ENCODE measurements around the gene PGGHG. TPM values are rescaled to one million over a fixed set of nuclear protein-coding genes. Genes with fewer than 3 reads are reported as not detected.
"Not testable (repeated sequence)": the region's sequence is repeated elsewhere in the genome, so short reads cannot be mapped to it uniquely, and the experiment has no call there.

Gene PGGHG
- polyA plus RNA-seq, 2 donors, result 10.3 to 38.9 TPM

DNA sequence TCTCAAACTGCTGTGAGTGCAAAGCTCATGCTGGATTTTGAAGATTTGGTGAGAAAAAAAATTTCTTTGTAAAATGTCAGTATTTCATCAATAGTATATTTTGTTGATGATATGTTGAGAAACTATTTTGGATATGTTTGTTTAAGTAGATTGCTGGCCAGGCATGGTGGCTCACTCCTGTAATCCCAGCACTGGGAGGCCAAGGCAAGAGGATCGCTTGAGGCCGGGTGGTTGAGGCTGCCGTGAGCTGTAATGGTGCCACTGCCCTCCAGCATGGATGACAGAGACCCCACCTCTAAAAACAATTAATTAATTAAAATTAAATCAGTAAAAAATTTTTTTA lies 38.6 kb downstream of the PGGHG start:
- Histone ChIP-seq H3K9me3 (ENCODE audit: control insufficient read depth in 2 of 2, insufficient read depth in 1 of 2, low read depth in 1 of 2, low read length in 1 of 2) (no peaks in the 10 kb centered on the region), H3K4me1 (ENCODE audit: control insufficient read depth in 2 of 2, insufficient read depth in 2 of 2, low read length in 1 of 2) (peaks cover 3 to 7% of the 10 kb centered on the region in 2 donors), H3K27me3 (ENCODE audit: control insufficient read depth in 1 of 2, insufficient read depth in 2 of 2, low read length in 2 of 2) (no peaks in the 10 kb centered on the region), H3K4me3 (ENCODE audit: low read depth in 1 of 2, low read length in 2 of 2) (no peak overlapping the region), H3K36me3 (ENCODE audit: control insufficient read depth in 2 of 2, insufficient read depth in 2 of 2, low read length in 1 of 2) (no peaks in the 10 kb centered on the region), H3K27ac (ENCODE audit: low read depth in 2 of 2, low read length in 1 of 2) (peak overlapping the region; percentile 78 to 83)
- WGBS, 2 donors, result 96% methylated on average over 3 of the region's 3 CpGs

DNA sequence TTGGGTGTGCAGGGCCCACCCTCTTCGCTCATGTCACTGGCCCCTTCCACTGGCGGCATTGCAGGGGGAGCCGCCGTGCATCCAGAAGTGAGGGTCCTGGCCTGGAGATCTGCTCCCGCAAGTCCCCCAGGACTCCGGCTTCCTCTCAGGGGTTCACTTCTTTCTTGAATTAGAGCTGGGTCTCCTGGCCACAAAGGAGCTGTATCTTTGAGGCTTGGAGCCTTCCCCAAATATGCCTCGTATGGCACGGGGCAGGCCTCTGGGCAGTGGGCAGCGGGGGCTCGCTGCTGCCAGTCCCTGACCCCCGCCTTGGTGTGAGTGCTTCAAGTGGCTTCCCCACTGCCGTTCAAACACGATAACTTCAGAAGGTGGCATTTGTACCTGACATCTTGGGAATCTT lies 39.1 kb downstream of the PGGHG start:
- 97 to 98% methylated on average over 13 of the region's 13 CpGs for WGBS, 2 donors
- no peaks in the 10 kb centered on the region for H3K9me3 ChIP-seq (ENCODE audit: control insufficient read depth in 2 of 2, insufficient read depth in 1 of 2, low read depth in 1 of 2, low read length in 1 of 2)
- H3K4me1 ChIP-seq (ENCODE audit: control insufficient read depth in 2 of 2, insufficient read depth in 2 of 2, low read length in 1 of 2), result peaks cover 6 to 7% of the 10 kb centered on the region in 2 donors
- no peaks in the 10 kb centered on the region for H3K36me3 ChIP-seq (ENCODE audit: control insufficient read depth in 2 of 2, insufficient read depth in 2 of 2, low read length in 1 of 2)
- no peak overlapping the region for H3K27ac ChIP-seq (ENCODE audit: low read depth in 2 of 2, low read length in 1 of 2)
- no peak overlapping the region for H3K4me3 ChIP-seq (ENCODE audit: low read depth in 1 of 2, low read length in 2 of 2)
- H3K27me3 ChIP-seq (ENCODE audit: control insufficient read depth in 1 of 2, insufficient read depth in 2 of 2, low read length in 2 of 2), result no peaks in the 10 kb centered on the region

DNA sequence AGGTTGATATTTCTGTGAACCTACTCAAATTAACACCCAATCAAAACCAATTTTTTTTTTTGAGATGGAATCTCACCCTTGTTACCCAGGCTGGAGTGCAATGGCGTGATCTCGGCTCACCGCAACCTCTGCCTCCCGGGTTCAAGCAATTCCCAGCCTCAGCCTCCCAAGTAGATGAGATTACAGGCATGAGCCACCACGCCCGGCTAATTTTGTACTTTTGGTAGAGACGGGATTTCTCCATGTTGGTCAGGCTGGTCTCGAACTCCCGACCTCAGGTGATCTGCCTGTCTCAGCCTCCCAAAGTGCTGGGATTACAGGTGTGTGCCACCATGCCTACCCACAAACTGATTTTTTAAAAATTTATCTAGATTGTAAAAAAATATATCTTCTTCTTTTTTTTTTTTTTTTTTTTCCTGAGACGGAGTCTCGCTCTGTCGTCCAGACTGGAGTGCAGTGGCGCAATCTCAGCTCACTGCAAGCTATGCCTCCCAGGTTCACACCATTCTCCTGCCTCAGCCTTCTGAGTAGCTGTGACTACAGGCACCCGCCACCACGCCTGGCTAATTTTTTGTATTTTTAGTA lies 39.7 kb downstream of the PGGHG start:
- WGBS, 2 donors, result 91 to 93% methylated on average over 15 of the region's 15 CpGs
- H3K36me3 ChIP-seq (ENCODE audit: control insufficient read depth in 2 of 2, insufficient read depth in 2 of 2, low read length in 1 of 2); H3K9me3 ChIP-seq (ENCODE audit: control insufficient read depth in 2 of 2, insufficient read depth in 1 of 2, low read depth in 1 of 2, low read length in 1 of 2); H3K27me3 ChIP-seq (ENCODE audit: control insufficient read depth in 1 of 2, insufficient read depth in 2 of 2, low read length in 2 of 2); H3K4me1 ChIP-seq (ENCODE audit: control insufficient read depth in 2 of 2, insufficient read depth in 2 of 2, low read length in 1 of 2); H3K27ac ChIP-seq (ENCODE audit: low read depth in 2 of 2, low read length in 1 of 2); H3K4me3 ChIP-seq (ENCODE audit: low read depth in 1 of 2, low read length in 2 of 2): not testable (repeated sequence)

DNA sequence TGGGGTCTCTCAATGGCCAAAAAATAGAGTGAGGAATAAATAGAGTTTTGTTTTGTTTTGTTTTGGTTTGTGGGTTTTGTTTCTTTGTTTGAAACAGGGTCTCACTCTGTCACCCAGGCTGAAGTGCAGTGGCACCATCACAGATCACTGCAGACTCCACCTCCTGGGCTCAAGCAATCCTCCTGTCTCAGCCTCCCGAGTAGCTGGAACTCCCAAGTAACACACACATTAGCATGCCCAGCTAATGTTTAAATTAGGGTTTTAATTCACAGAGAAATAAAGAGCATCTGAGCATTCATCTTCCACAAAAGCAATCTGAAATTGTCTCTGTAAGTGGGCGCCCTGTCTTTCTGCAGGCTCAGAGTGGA lies 40.9 kb downstream of the PGGHG start:
- WGBS, 2 donors, result 96 to 98% methylated on average over 2 of the region's 2 CpGs
- Histone ChIP-seq H3K27ac (ENCODE audit: low read depth in 2 of 2, low read length in 1 of 2) (no peak overlapping the region), H3K27me3 (ENCODE audit: control insufficient read depth in 1 of 2, insufficient read depth in 2 of 2, low read length in 2 of 2) (no peaks in the 10 kb centered on the region)

DNA sequence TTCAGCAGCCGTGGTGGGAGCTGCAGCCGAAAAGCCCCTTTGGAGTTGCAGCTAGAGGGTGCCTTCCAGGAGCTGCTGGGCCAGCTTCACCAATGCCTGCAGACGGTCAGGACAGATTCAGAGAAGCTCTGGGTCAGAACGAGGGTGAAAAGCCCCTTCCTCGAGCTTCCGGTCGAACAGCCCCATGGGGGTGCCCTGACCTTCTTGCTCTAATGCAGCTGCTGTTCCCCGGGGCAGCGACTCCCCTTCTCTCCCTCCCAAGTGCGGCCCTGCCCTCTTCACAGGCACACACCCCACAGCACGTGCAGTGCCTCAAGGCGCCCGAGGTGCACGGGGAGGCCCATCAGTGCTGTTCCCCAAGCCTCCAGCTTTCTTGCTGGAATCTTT lies 41.4 kb downstream of the PGGHG start:
- H3K27me3 ChIP-seq (ENCODE audit: control insufficient read depth in 1 of 2, insufficient read depth in 2 of 2, low read length in 2 of 2), result no peaks in the 10 kb centered on the region
- WGBS, 2 donors, result 65 to 77% methylated on average over 14 of the region's 14 CpGs
- H3K9me3 ChIP-seq (ENCODE audit: control insufficient read depth in 2 of 2, insufficient read depth in 1 of 2, low read depth in 1 of 2, low read length in 1 of 2), result peaks cover 1 to 3% of the 10 kb centered on the region in 2 donors
- H3K4me3 ChIP-seq (ENCODE audit: low read depth in 1 of 2, low read length in 2 of 2), result no peak overlapping the region
- peaks cover 6 to 7% of the 10 kb centered on the region in 2 donors for H3K4me1 ChIP-seq (ENCODE audit: control insufficient read depth in 2 of 2, insufficient read depth in 2 of 2, low read length in 1 of 2)
- H3K36me3 ChIP-seq (ENCODE audit: control insufficient read depth in 2 of 2, insufficient read depth in 2 of 2, low read length in 1 of 2), result no peaks in the 10 kb centered on the region
- H3K27ac ChIP-seq (ENCODE audit: low read depth in 2 of 2, low read length in 1 of 2), result no peak overlapping the region

More for the DNA sequence above, 40.9 kb downstream of the PGGHG start:
- H3K9me3 ChIP-seq (ENCODE audit: control insufficient read depth in 2 of 2, insufficient read depth in 1 of 2, low read depth in 1 of 2, low read length in 1 of 2), result peaks cover 1 to 3% of the 10 kb centered on the region in 2 donors
- no peaks in the 10 kb centered on the region for H3K36me3 ChIP-seq (ENCODE audit: control insufficient read depth in 2 of 2, insufficient read depth in 2 of 2, low read length in 1 of 2)
- peaks cover 6 to 7% of the 10 kb centered on the region in 2 donors for H3K4me1 ChIP-seq (ENCODE audit: control insufficient read depth in 2 of 2, insufficient read depth in 2 of 2, low read length in 1 of 2)
- no peak overlapping the region for H3K4me3 ChIP-seq (ENCODE audit: low read depth in 1 of 2, low read length in 2 of 2)

DNA sequence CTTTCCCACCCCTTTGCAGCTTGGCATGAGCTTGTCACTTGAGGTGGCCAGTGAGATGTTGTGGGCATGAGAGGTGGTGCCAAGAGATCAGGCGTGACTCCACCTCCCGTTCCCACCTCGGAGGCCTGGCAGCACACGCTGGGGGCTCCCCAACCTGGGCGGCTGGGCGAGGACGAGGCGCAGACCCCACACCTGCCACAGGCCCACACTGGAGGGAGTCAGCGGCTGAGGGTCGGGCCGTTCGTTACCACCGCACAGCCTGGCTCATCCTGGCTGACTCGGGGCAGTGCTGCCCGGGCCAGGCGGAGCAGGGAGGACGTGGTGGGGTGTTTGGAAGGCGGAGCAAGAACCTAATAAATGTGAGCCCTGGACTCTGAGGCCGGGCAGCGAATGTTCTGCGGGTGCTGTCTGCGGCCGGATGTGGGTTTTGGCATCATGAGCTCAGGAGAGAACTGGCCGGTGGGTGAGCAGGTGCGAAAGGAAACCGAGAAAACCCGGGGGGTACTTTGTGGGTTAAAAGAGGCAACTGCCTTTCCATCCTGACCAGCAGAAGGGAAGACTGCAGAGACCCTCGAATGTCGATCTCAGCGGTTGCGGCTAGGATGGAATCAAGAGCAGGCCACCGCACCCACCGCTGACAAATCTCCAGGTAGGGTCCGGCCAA lies 41.9 kb downstream of the PGGHG start:
- WGBS, 2 donors, result 79 to 80% methylated on average over 34 of the region's 34 CpGs
- Histone ChIP-seq H3K4me1 (ENCODE audit: control insufficient read depth in 2 of 2, insufficient read depth in 2 of 2, low read length in 1 of 2) (peaks cover 6 to 7% of the 10 kb centered on the region in 2 donors), H3K4me3 (ENCODE audit: low read depth in 1 of 2, low read length in 2 of 2) (no peak overlapping the region), H3K36me3 (ENCODE audit: control insufficient read depth in 2 of 2, insufficient read depth in 2 of 2, low read length in 1 of 2) (no peaks in the 10 kb centered on the region), H3K27me3 (ENCODE audit: control insufficient read depth in 1 of 2, insufficient read depth in 2 of 2, low read length in 2 of 2) (no peaks in the 10 kb centered on the region), H3K27ac (ENCODE audit: low read depth in 2 of 2, low read length in 1 of 2) (no peak overlapping the region), H3K9me3 (ENCODE audit: control insufficient read depth in 2 of 2, insufficient read depth in 1 of 2, low read depth in 1 of 2, low read length in 1 of 2) (peaks cover 1 to 3% of the 10 kb centered on the region in 2 donors)

DNA sequence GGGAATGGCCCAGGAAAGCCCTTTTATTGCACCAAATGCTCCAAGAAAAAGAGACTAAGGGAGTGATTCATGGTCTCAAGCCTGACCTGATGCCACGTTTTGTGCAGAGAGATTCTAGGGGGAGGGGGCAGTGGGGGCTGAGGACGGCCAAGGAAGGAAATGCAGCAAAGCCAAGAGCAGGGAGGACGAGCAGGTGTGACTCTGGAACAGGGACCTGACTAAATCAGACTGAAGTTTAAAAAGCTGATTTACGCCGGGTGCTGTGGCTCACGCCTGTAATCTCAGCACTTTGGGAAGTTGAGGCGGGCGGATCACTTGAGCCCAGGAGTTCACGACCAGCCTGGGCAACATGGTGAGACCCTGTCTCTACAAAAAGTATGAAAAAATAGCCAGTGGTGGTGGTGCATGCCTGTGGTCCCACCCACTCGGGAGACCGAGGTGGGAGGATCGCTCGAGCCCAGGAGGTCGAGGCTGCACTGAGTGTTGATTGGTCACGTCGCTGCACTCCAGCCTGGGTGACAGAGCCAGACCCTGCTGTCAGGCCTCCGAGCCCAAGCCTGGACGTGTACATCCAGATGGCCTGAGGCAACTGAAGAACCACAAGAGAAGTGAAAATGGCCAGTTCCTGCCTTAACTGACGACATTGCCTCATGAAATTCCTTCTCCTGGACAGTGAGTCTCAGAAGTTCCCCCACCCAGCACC lies 42.6 kb downstream of the PGGHG start:
- Histone ChIP-seq H3K27me3 (ENCODE audit: control insufficient read depth in 1 of 2, insufficient read depth in 2 of 2, low read length in 2 of 2) (no peaks in the 10 kb centered on the region), H3K36me3 (ENCODE audit: control insufficient read depth in 2 of 2, insufficient read depth in 2 of 2, low read length in 1 of 2) (no peaks in the 10 kb centered on the region), H3K4me1 (ENCODE audit: control insufficient read depth in 2 of 2, insufficient read depth in 2 of 2, low read length in 1 of 2) (peaks cover 6% of the 10 kb centered on the region in 2 donors), H3K27ac (ENCODE audit: low read depth in 2 of 2, low read length in 1 of 2) (no peak overlapping the region), H3K4me3 (ENCODE audit: low read depth in 1 of 2, low read length in 2 of 2) (no peak overlapping the region), H3K9me3 (ENCODE audit: control insufficient read depth in 2 of 2, insufficient read depth in 1 of 2, low read depth in 1 of 2, low read length in 1 of 2) (peaks cover 1 to 3% of the 10 kb centered on the region in 2 donors)
- 84 to 85% methylated on average over 18 to 19 of the region's 19 CpGs for WGBS, 2 donors

DNA sequence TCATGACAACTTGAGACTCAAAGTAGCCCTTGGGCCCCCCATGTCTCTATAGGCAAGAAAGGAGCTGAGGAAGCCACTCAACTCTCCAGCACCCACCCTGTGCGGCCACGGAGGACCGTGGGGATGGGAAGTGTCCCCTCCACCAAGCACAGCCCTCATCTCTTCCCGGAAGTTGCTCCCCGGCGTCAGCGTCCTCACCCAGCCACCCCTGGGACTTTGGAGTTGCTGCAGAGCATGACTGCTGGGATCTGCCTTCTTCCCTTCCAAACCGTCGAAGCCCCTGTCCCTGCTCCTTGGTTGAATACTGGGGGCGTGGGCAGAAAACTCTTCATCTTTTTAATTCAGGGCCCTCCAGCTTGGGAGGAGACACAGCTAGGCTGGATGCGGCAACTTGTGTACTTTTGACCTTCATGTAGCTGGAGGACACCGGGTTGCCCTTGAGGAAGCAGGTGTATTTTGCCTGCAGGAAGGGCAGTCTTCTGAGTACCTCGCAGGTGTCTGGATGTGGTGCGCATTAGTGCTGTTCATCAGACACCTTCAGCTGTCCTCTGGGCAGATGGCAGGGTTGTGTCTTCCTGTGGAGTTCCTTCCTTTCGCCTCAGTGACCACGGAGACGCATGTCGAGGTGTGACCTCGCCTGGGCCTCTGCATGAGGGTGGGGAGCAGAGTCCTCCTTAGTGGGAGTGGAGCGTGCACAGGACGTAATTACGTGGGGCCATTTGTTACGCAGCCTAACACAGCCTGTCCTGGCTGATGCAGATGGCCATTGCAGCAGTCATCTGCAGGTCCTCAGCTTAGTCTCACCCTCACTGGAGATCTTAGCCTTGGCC lies 43.9 kb downstream of the PGGHG start:
- Histone ChIP-seq H3K36me3 (ENCODE audit: control insufficient read depth in 2 of 2, insufficient read depth in 2 of 2, low read length in 1 of 2) (no peaks in the 10 kb centered on the region), H3K4me3 (ENCODE audit: low read depth in 1 of 2, low read length in 2 of 2) (no peak overlapping the region), H3K4me1 (ENCODE audit: control insufficient read depth in 2 of 2, insufficient read depth in 2 of 2, low read length in 1 of 2) (peaks cover 3 to 6% of the 10 kb centered on the region in 2 donors), H3K9me3 (ENCODE audit: control insufficient read depth in 2 of 2, insufficient read depth in 1 of 2, low read depth in 1 of 2, low read length in 1 of 2) (peaks cover 1 to 3% of the 10 kb centered on the region in 2 donors), H3K27me3 (ENCODE audit: control insufficient read depth in 1 of 2, insufficient read depth in 2 of 2, low read length in 2 of 2) (no peaks in the 10 kb centered on the region), H3K27ac (ENCODE audit: low read depth in 2 of 2, low read length in 1 of 2) (no peak overlapping the region)
- WGBS, 2 donors, result 90 to 92% methylated on average over 23 of the region's 23 CpGs

DNA sequence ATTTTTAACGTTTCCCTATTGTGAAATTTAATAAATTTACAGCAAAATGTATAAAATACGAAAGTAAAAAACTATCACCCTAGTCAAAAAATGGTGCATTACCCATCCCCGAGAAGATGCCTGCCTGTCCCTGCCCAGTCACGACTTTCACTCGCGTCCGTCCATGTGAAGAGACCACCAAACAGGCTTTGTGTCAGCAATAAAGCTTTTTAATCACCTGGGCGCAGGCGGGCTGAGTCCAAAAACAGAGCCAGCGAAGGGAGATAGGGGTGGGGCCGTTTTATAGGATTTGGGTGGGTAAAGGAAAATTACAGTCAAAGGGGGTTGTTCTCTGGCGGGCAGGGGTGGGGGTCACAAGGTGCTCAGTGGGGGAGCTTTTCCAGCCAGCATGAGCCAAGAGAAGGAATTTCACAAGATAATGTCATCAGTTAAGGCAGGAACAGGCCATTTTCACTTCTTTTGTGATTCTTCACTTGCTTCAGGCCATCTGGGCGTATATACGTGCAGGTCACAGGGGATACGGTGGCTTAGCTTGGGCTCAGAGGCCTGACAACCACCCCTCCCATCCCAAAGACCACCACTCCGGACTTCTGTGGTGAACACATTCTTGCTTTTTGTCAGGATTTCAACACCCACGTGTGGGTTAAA lies 44.8 kb downstream of the PGGHG start:
- not testable (repeated sequence) for H3K27me3 ChIP-seq (ENCODE audit: control insufficient read depth in 1 of 2, insufficient read depth in 2 of 2, low read length in 2 of 2)
- 87 to 89% methylated on average over 17 of the region's 17 CpGs for WGBS, 2 donors

More for the DNA sequence above, 44.8 kb downstream of the PGGHG start:
- H3K9me3 ChIP-seq (ENCODE audit: control insufficient read depth in 2 of 2, insufficient read depth in 1 of 2, low read depth in 1 of 2, low read length in 1 of 2); H3K27ac ChIP-seq (ENCODE audit: low read depth in 2 of 2, low read length in 1 of 2); H3K4me1 ChIP-seq (ENCODE audit: control insufficient read depth in 2 of 2, insufficient read depth in 2 of 2, low read length in 1 of 2); H3K36me3 ChIP-seq (ENCODE audit: control insufficient read depth in 2 of 2, insufficient read depth in 2 of 2, low read length in 1 of 2); H3K4me3 ChIP-seq (ENCODE audit: low read depth in 1 of 2, low read length in 2 of 2): not testable (repeated sequence)

All from esophagus (tissue), 2 donors.